ENCODE measurements around the gene GMEB2. TPM values are rescaled to one million over a fixed set of nuclear protein-coding genes. Genes with fewer than 3 reads are reported as not detected.
"Not testable (repeated sequence)": the region's sequence is repeated elsewhere in the genome, so short reads cannot be mapped to it uniquely, and the experiment has no call there.

Gene GMEB2
- total and polyA plus RNA-seq, 7 experiments from 2014 or later, result 11.0 to 30.2 (median 21.9) TPM

DNA sequence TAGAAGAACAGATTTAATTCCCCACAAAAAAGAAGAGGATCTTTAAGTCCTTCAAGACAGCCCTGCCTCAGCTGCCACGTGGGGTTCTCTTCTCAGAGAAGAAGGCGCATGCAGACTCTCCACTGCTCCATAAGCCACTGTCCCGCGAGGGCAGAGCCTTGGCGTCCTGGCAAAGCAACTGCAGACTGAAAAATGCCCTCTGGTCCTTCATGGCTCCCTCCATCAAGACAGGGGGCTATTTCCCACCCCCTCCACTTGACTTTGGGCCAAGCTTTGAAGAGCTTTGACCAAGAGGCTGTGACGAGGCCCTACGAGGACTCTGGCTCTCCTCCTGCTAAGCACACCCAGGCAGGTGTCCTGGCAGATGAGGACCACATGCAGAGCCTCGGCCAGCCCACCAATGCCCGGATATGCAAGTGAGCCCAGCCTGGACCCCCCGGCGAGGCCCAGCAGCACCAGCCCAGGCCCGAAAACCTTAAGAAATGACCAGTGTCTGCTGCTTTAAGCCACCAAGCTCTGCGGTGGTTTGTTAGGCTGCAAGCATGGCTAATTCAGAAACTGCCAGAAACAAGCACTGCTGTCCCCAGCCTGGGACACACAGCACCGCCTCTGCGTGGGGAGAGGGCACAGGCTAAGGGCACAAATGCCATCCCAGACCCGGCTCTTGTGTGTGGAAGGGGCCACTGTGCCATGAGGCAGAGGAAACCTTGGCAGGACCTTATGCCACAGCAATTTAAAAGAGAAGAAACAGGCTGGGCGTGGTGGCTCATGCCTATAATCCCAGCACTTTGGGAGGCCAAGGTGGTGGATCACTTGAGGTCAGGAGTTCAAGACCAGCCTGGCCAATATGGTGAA lies 16.1 kb downstream of the GMEB2 start:
- H3K27me3 Mint-ChIP-seq, result no peaks in the 10 kb centered on the region
- H3K27ac Mint-ChIP-seq, result peak overlapping the region in 1 of 9 donors; percentile 56
- Histone ChIP-seq H3K9me3 (ENCODE audit: control insufficient read depth in 2 of 3, low read length in 3 of 3) (no peaks in the 10 kb centered on the region), H3K4me1 (ENCODE audit: control insufficient read depth in 2 of 2, insufficient read depth in 2 of 2, low read length in 2 of 2) (no peaks in the 10 kb centered on the region), H3K27me3 (ENCODE audit: control insufficient read depth in 2 of 2, insufficient read depth in 2 of 2, low read length in 2 of 2) (no peaks in the 10 kb centered on the region), H3K27ac (ENCODE audit: low read depth, low read length) (no peak overlapping the region), H3K36me3 (ENCODE audit: control insufficient read depth in 2 of 3, insufficient read depth in 3 of 3, low read length in 3 of 3) (peaks cover 0 to 36% (median 0%) of the 10 kb centered on the region in 3 experiments), H3K4me3 (ENCODE audit: low read length) (no peak overlapping the region)
- POLR2A ChIA-PET, result interaction anchor here (1.7 to 2.5 kb wide), 2 partner anchors 9 to 31 kb away, joined by 5 to 7 read pairs; no protein-coding TSS in a partner anchor
- intact Hi-C loops (cut with micrococcal nuclease), result no loop called here
- H3K9me3 Mint-ChIP-seq, result peaks cover 0 to 1% (median 0%) of the 10 kb centered on the region in 11 donors
- DNase-seq, result no peak
- H3K36me3 Mint-ChIP-seq, result peaks cover 0 to 27% (median 8%) of the 10 kb centered on the region in 5 donors
- peaks cover 0 to 23% (median 14%) of the 10 kb centered on the region in 7 donors for H3K4me1 Mint-ChIP-seq
- CTCF ChIA-PET, result interaction anchor here (1.3 kb wide), 1 partner anchor 31 kb away, joined by 3 read pairs; no protein-coding TSS in a partner anchor
- no peak for ATAC-seq
- no peak overlapping the region for H3K4me3 Mint-ChIP-seq

GRCh38 chr20:63606686-63607085 lies 20.2 kb downstream of the GMEB2 start:
- peaks cover 0 to 1% (median 0%) of the 10 kb centered on the region in 11 donors for H3K9me3 Mint-ChIP-seq
- no peak overlapping the region for H3K4me3 ChIP-seq (ENCODE audit: low read length)
- intact Hi-C loops (cut with micrococcal nuclease), result no loop called here
- no peak overlapping the region for H3K27ac ChIP-seq (ENCODE audit: low read depth, low read length)
- peak overlapping the region in 1 of 9 donors; percentile 25 for H3K27ac Mint-ChIP-seq
- POLR2A ChIA-PET, result interaction anchor here (1.1 kb wide), 1 partner anchor 35 kb away, joined by 6 read pairs; no protein-coding TSS in a partner anchor
- peaks cover 0 to 14% (median 8%) of the 10 kb centered on the region in 7 donors for H3K4me1 Mint-ChIP-seq
- CTCF ChIA-PET, result no interaction called here
- peak overlapping the region in 1 of 10 donors; percentile 14 for H3K4me3 Mint-ChIP-seq
- no peaks in the 10 kb centered on the region for H3K27me3 Mint-ChIP-seq
- ATAC-seq (no peak), DNase-seq (no peak)
- no peaks in the 10 kb centered on the region for H3K27me3 ChIP-seq (ENCODE audit: control insufficient read depth in 2 of 2, insufficient read depth in 2 of 2, low read length in 2 of 2)
- peaks cover 6 to 38% (median 13%) of the 10 kb centered on the region in 3 experiments for H3K36me3 ChIP-seq (ENCODE audit: control insufficient read depth in 2 of 3, insufficient read depth in 3 of 3, low read length in 3 of 3)
- no peaks in the 10 kb centered on the region for H3K4me1 ChIP-seq (ENCODE audit: control insufficient read depth in 2 of 2, insufficient read depth in 2 of 2, low read length in 2 of 2)
- peaks cover 5 to 17% (median 12%) of the 10 kb centered on the region in 5 donors for H3K36me3 Mint-ChIP-seq
- H3K9me3 ChIP-seq (ENCODE audit: control insufficient read depth in 2 of 3, low read length in 3 of 3), result no peaks in the 10 kb centered on the region

DNA sequence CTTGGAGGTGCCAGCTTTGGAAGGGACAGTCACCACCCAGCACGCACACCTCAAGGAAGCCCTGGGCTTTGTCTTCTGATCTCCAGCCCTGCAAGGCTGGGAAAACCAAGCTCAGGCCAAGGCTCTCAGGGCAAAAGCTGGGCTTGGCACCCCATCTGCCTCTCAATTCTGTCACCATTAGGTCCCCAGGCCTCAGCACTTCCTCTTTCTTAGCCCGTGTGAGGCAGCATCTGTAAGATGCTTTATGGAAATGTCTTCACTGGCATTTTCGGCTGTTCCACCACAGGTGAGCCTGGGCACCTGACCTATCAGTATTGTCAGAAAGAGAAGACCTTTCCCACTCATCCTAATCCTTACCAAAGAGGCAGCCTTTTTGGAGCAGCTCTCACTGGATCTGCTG lies 24.6 kb downstream of the GMEB2 start:
- Histone ChIP-seq H3K4me3 (ENCODE audit: low read length) (no peak overlapping the region), H3K27ac (ENCODE audit: low read depth, low read length) (peak overlapping the region; percentile 43), H3K36me3 (ENCODE audit: control insufficient read depth in 2 of 3, insufficient read depth in 3 of 3, low read length in 3 of 3) (peaks cover 6 to 60% (median 16%) of the 10 kb centered on the region in 3 experiments), H3K4me1 (ENCODE audit: control insufficient read depth in 2 of 2, insufficient read depth in 2 of 2, low read length in 2 of 2) (no peaks in the 10 kb centered on the region), H3K27me3 (ENCODE audit: control insufficient read depth in 2 of 2, insufficient read depth in 2 of 2, low read length in 2 of 2) (no peaks in the 10 kb centered on the region), H3K9me3 (ENCODE audit: control insufficient read depth in 2 of 3, low read length in 3 of 3) (no peaks in the 10 kb centered on the region)
- no peak for ATAC-seq
- no peak for DNase-seq
- ChIA-PET POLR2A (interaction anchor here (0.7 to 2.8 kb wide), 4 partner anchors 9 to 44 kb away, joined by 3 to 8 read pairs (median 4); no protein-coding TSS in a partner anchor), CTCF (no interaction called here)
- Mint-ChIP-seq H3K4me1 (peaks cover 3 to 15% (median 9%) of the 10 kb centered on the region in 7 donors), H3K27ac (peak overlapping the region in 4 of 9 donors; percentile 32 to 63 (median 44)), H3K4me3 (no peak overlapping the region), H3K27me3 (no peaks in the 10 kb centered on the region), H3K9me3 (peaks cover 0 to 2% (median 0%) of the 10 kb centered on the region in 11 donors), H3K36me3 (peaks cover 8 to 33% (median 30%) of the 10 kb centered on the region in 5 donors)
- intact Hi-C loops (cut with micrococcal nuclease), result no loop called here

GRCh38 chr20:63601679-63602078 lies 25.2 kb downstream of the GMEB2 start:
- POLR2A ChIA-PET, result interaction anchor here (0.7 to 2.8 kb wide), 3 partner anchors 10 to 45 kb away, joined by 3 to 8 read pairs (median 5); no protein-coding TSS in a partner anchor
- H3K9me3 ChIP-seq (ENCODE audit: control insufficient read depth in 2 of 3, low read length in 3 of 3); H3K27me3 Mint-ChIP-seq; H3K4me1 ChIP-seq (ENCODE audit: control insufficient read depth in 2 of 2, insufficient read depth in 2 of 2, low read length in 2 of 2); H3K9me3 Mint-ChIP-seq; DNase-seq; ATAC-seq; intact Hi-C loops (cut with micrococcal nuclease); H3K4me3 Mint-ChIP-seq; CTCF ChIA-PET; H3K27me3 ChIP-seq (ENCODE audit: control insufficient read depth in 2 of 2, insufficient read depth in 2 of 2, low read length in 2 of 2); H3K4me3 ChIP-seq (ENCODE audit: low read length): not testable (repeated sequence)
- Histone ChIP-seq H3K36me3 (ENCODE audit: control insufficient read depth in 2 of 3, insufficient read depth in 3 of 3, low read length in 3 of 3) (peaks cover 6 to 64% (median 16%) of the 10 kb centered on the region in 3 experiments), H3K27ac (ENCODE audit: low read depth, low read length) (peak overlapping the region; percentile 43)
- Mint-ChIP-seq H3K4me1 (peaks cover 2 to 15% (median 7%) of the 10 kb centered on the region in 7 donors), H3K27ac (peak overlapping the region in 3 of 9 donors; percentile 32 to 63 (median 41)), H3K36me3 (peaks cover 8 to 33% (median 31%) of the 10 kb centered on the region in 5 donors)

- peaks cover 0 to 15% (median 4%) of the 10 kb centered on the region in 7 donors for H3K4me1 Mint-ChIP-seq
- ChIA-PET POLR2A (interaction anchor here (1.4 kb wide), 1 partner anchor 26 kb away, joined by 4 read pairs; no protein-coding TSS in a partner anchor), CTCF (no interaction called here)
- no peaks in the 10 kb centered on the region for H3K27me3 ChIP-seq (ENCODE audit: control insufficient read depth in 2 of 2, insufficient read depth in 2 of 2, low read length in 2 of 2)
- DNase-seq, result no peak
- ATAC-seq, result no peak
- H3K9me3 ChIP-seq (ENCODE audit: control insufficient read depth in 2 of 3, low read length in 3 of 3), result no peaks in the 10 kb centered on the region
- H3K36me3 Mint-ChIP-seq, result peaks cover 8 to 47% (median 36%) of the 10 kb centered on the region in 5 donors
- H3K9me3 Mint-ChIP-seq, result peaks cover 0 to 2% (median 0%) of the 10 kb centered on the region in 11 donors
- peaks cover 6 to 79% (median 16%) of the 10 kb centered on the region in 3 experiments for H3K36me3 ChIP-seq (ENCODE audit: control insufficient read depth in 2 of 3, insufficient read depth in 3 of 3, low read length in 3 of 3)
- H3K4me1 ChIP-seq (ENCODE audit: control insufficient read depth in 2 of 2, insufficient read depth in 2 of 2, low read length in 2 of 2), result no peaks in the 10 kb centered on the region
- no peak overlapping the region for H3K4me3 ChIP-seq (ENCODE audit: low read length)
- no peaks in the 10 kb centered on the region for H3K27me3 Mint-ChIP-seq
- H3K4me3 Mint-ChIP-seq, result no peak overlapping the region
- intact Hi-C loops (cut with micrococcal nuclease), result no loop called here
- peak overlapping the region in 3 of 9 donors; percentile 25 to 57 (median 45) for H3K27ac Mint-ChIP-seq
- no peak overlapping the region for H3K27ac ChIP-seq (ENCODE audit: low read depth, low read length)
These were observed 27.4 kb downstream of the GMEB2 start for GRCh38 chr20:63599396-63600050.

All from naive thymus-derived CD4-positive, alpha-beta T cell (primary cell).